Measurements from ENCODE around the gene TXNDC11.

GRCh38 chr16:11779074-11779473, 36.4 kb upstream of the TXNDC11 start:
- TF ChIP-seq EZH2 (IDR thresholded peaks at IDR 0.05; ENCODE audit: low read length) (no peak), CTCF (optimal IDR thresholded peaks at IDR 0.05 in 1 of 3, IDR thresholded peaks at IDR 0.05 in 1 of 3, conservative IDR thresholded peaks at IDR 0.05 in 1 of 3; ENCODE audit: extremely low read depth in 1 of 3, insufficient read depth in 2 of 3, low read length in 3 of 3) (no peak)
